CD4-positive, alpha-beta T cell treated with Interleukin-15 for 4 hours (primary cell): ENCODE results near the gene MTMR12.

Source experiments
- DNase-seq: peaks from one replicate; pipeline ENCODE4 v3.0.0-alpha.2; 2020; ENCODE audit warnings: low spot score

The MTMR12 gene

GRCh38 chr5:32274548-32275395 lies 38.0 kb downstream of the MTMR12 start:
- no peak for DNase-seq

GRCh38 chr5:32273821-32274220 lies 38.9 kb downstream of the MTMR12 start:
- DNase-seq: no peak

DNA sequence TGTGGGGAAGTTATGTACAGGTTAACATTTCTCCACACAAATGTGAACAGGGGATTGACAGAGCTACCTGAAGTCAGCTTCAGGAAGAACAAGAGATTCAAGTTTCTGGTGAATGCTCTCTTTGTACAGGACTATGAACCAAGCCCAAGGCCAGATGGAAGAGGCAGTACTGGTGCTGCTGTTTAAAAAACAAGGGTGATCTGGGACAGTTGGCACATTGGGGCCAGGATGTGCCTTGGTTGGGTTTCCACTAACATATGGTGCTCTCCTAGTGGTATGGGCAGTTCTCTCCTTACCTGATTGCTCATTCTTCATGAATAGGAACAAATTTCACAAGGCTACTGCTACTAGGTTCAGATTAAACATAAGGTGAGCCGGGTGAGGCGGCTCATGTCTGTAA lies 40.0 kb downstream of the MTMR12 start:
- no peak for DNase-seq

- DNase-seq: no peak
Observed at GRCh38 chr5:32270946-32271345, 41.8 kb downstream of the MTMR12 start.

DNA sequence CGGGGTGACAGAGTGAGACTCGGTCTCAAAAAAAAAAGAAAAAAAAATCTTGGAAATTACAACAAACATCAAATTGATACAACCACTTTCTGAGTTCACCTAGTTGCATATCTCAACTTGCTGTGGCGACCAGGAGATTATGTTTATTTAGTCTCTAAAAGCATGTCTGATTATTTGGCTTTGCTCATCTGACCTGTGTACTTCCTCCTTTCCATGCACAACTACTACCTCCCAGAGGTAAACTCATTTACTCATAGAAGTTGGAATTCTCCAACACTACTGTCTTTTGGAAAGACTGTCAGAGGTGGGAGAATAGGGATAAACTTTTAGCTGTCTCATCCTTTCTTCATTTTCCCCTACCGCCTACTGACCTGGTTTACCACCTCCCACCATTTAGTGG lies 42.6 kb downstream of the MTMR12 start:
- no peak for DNase-seq

DNA sequence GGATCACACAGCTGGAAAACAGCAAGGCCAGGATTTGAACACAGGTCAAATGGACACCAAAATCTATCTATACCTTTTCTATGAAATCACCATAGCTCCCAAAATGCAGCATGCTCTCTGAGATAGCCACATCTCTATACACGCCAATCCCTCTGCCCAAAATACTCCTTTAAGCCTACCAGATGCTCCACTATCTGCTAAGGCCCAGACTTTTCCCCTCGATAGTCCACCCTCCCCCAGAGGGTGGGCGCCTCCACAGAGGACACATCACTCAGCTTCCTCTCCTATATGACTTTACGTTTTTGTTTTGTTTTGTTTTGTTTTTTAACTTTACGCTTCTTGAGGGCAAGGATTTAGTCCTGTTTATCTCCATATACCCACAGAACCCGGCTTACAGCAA lies 46.8 kb downstream of the MTMR12 start:
- DNase-seq: no peak

DNA sequence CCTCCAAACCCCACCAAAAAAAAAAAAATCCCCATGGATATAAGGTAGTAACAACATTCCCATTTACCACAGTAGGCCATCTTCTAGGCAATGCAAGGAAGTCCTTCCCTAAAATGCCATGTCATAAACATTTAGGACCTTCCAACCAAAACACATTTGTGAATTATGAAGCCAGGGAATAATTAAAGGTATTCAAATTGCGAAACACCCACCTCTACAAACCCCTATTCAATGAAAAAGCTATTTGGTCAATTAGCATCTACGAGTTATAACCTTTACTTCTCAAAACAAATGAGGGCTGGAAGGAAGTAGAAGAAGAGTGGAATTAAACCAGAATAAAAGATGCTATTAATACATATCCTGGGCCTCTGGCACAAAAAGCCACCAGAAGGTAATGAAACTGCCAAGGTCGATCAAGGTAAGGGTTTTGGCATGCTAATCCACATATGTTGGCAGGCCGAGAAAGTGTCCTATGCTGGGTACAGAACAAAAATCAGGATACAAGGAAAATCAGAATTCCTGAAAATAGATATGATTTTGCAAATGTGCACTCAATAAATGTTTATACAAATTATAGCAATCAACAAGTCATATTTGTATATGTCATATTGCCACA lies 47.7 kb downstream of the MTMR12 start:
- DNase-seq: no peak

GRCh38 chr5:32263684-32264083 lies 49.1 kb downstream of the MTMR12 start:
- DNase-seq: no peak

GRCh38 chr5:32261198-32261597 lies 51.5 kb downstream of the MTMR12 start:
- no peak for DNase-seq

DNA sequence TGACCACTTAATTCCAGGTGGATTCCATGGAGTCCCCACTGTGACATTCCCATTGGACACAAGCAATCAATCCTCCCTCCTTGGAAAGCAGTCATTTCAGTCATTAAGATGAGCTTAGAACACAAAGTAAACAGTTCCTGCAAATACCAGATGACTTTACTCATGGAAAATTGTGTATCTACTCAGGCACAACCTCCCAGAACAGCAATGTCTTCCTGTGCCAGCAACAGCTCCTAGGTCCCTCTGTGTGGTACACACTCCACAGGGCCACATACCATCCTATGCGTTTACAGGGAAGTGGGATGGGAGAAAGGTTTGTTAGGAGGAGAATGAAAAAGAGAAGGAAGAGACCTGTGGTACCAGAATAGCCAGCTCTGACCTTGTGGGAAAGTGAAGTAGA lies 53.7 kb downstream of the MTMR12 start:
- DNase-seq: no peak

- no peak for DNase-seq
Observed at GRCh38 chr5:32258424-32258823, 54.3 kb downstream of the MTMR12 start.

- DNase-seq: no peak
Observed at GRCh38 chr5:32255540-32255900, 57.2 kb downstream of the MTMR12 start.

DNA sequence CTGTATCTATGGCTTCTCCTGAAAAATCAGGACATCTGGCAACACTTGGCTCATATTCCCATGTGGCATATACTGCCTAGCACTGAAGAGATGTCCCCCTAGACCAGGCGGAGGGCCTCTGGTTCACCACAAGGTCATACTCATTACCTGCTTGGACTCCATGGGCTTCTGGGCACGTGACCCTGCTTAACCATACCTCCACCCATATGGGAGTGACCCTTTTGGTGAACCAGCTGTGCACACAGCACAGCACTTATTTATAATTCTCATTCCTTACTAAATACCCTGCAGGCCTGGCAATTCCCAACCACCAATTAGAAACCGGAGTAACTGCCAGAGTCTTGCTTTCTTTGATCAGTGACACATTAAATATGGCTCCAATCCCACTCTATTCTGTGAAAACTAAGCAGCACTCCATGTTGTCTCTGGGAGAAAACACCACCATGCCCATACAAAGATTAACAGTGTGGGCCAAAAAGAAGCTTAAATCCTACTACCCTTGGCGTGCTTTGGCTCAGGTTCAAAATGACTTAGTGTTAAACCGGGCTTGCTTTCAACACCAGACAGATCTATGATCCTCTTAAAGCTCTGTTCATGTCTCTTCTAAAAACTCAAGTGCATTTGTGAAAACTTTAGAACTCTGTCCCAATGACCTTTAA lies 57.7 kb downstream of the MTMR12 start:
- DNase-seq: no peak

DNA sequence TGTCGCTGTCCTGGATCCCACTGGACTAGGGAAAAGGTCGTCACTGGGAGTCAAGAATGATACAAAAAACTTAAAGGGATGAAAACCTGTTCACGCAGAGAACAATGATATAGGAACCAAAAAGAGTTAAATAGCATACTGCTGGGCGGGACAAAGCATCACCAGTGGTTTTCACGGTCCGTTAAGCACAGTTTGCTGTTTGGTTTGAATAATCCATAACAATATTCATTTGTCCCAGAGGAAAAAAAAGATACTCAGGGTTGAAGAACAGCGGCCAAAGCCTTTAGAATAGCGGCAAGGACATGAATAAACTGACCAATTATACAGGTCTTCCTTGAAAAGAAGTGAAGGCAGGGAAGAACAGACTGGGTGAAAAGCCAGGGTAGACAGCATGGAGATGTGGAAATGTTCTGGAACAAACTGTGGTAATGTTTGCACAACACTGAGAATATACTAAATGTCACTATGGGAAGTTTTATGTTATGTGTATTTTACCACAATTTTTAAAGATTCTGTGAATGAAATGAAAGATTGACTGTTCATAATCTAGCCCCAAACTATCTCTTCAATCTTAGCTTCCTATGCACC lies 60.8 kb downstream of the MTMR12 start:
- no peak for DNase-seq

- DNase-seq: no peak
Observed at GRCh38 chr5:32249668-32250067, 63.1 kb downstream of the MTMR12 start.

- no peak for DNase-seq
Observed at GRCh38 chr5:32245742-32246141, 67.0 kb downstream of the MTMR12 start.

GRCh38 chr5:32244017-32244416 lies 68.7 kb downstream of the MTMR12 start:
- no peak for DNase-seq

DNA sequence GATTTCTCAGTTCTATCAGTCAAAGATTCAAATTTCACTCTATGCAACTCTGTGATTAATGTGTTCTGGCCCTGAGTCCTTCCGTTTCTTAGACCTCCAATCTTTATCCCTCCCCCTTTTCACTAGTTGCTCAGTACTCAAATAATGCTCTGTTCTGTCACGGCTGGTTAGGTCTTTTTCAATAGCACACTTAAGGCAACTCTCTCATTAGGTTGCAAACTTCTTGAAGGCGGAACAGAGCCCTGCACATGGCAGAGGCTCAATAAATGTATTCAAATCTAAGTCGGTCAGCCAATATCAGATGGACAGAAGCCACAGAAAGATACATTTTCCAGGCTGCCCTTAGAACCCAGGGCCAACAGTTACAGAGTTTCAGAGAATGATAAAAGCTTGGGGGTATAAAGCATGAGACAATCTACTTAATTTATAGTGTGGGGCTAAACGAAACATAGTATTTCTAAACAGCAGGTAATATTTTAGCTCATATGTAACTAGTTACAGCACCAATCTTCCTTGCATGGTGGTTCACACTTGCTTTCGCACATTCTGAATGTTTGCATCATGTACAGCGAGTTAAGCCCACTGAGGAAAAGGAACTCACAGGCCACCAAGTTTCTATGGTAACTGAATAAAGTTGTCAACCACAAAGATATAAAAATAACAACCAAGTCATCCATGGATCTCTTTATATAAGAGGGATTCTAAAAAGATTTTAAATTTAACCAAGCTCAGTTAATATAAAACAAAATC lies 71.5 kb downstream of the MTMR12 start:
- peak; percentile 43 for DNase-seq

DNA sequence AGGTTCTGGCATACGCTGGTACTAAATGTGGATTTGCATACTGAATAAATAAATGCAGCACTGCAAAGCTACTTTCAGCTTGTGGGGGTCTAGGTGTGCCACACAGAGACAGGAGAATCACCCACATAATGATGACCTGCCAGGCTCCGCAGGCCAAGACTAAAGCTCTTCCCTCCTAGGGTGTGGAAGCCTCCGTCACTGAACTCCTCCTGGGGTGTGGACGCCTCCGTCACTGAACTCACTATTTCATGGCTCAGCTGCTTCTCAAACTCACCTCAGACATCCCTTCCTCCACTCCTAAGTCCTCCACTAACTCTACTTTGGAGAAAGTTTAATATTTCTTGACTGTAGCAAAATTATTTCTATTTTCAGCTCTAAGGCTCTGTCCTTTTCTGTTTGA lies 73.4 kb downstream of the MTMR12 start:
- no peak for DNase-seq

DNA sequence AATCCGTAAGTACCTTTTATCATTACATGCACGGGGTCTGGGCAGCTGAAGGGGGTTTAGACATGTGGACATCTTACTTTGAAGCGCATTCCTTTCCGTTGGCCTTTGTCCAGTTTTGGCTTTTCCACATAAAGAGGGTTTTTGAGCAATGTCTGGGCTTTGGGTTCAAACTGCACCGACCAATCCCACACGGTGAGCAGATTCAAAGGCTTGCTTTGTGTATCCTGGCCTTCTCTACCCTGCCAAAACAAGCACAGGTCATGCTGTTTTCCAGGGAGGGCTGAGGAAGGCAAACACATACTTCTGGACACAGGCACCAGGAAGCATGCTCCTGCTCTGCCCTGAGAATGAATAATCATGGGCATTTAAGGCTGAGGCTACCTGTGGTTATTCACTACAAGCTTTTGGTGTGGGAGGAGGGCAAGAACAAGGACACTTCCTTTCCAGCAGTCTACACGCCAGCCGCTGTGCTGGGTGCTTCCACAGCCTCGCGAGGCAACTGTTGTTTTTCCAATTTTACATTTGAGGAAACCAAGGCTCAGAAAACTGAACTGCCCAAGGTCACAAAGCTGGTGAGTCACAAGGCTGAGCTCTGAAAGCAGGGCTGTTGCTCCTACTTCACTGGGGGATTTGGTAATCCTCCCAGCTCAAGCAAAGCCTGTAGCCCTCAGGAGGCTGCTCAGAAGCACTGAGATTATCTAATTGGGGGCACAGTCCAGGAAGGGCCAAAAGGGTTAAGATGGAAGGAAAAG lies 78.9 kb downstream of the MTMR12 start:
- no peak for DNase-seq

- DNase-seq: no peak
Observed at GRCh38 chr5:32233220-32233695, 79.5 kb downstream of the MTMR12 start.
